ENCODE measurements around the gene CRIP2.

The CRIP2 gene

DNA sequence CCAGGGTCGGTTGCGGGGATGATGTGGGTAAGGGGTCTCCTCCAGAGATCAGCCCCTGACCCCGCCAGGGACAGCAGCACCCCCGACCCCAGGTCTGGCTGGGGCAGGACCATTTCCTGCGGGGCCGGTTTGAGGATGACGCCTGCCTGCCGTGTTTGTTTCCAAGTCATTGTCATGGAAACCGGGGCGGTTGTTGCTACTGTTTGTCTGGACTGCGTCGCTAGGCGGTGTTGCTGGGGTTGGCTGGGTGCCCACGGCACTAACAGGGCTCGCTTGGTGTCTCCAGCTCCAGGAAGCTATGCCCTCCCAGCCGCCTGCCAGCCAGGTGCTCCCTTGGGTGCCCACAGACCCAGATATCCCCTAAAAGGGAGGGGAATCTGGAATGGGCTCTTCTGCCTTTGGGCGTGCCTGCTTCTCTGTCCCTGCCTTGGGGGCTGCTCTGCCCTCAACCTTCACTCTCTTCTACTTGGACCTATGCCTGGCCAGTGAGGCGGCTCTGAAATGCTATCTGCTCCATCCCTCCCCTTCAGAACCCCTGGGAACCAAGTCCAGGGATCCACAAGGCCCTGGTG lies 7.4 kb downstream of the CRIP2 start:
- Histone ChIP-seq H3K4me3 (ENCODE audit: low read depth in 1 of 5, low read length in 5 of 5) (peak overlapping the region in 4 of 5 donors; percentile 36 to 54 (median 48)), H3K27me3 (ENCODE audit: control insufficient read depth in 5 of 5, insufficient read depth in 4 of 5, low read length in 5 of 5) (peaks cover 0 to 13% (median 2%) of the 10 kb centered on the region in 5 donors), H3K36me3 (ENCODE audit: control insufficient read depth in 5 of 5, insufficient read depth in 5 of 5, low read length in 5 of 5) (peaks cover 0 to 8% (median 6%) of the 10 kb centered on the region in 5 donors), H3K9ac (ENCODE audit: low read length in 5 of 5) (peak overlapping the region in 3 of 5 donors; percentile 13 to 59 (median 21)), H3K4me1 (ENCODE audit: control insufficient read depth in 5 of 5, insufficient read depth in 5 of 5, low read length in 5 of 5) (peaks cover 18 to 80% (median 72%) of the 10 kb centered on the region in 5 donors), H3K9me3 (ENCODE audit: control insufficient read depth in 5 of 5, low read length in 5 of 5) (no peaks in the 10 kb centered on the region), H3K27ac (ENCODE audit: low read depth, low read length) (peak overlapping the region; percentile 85)

DNA sequence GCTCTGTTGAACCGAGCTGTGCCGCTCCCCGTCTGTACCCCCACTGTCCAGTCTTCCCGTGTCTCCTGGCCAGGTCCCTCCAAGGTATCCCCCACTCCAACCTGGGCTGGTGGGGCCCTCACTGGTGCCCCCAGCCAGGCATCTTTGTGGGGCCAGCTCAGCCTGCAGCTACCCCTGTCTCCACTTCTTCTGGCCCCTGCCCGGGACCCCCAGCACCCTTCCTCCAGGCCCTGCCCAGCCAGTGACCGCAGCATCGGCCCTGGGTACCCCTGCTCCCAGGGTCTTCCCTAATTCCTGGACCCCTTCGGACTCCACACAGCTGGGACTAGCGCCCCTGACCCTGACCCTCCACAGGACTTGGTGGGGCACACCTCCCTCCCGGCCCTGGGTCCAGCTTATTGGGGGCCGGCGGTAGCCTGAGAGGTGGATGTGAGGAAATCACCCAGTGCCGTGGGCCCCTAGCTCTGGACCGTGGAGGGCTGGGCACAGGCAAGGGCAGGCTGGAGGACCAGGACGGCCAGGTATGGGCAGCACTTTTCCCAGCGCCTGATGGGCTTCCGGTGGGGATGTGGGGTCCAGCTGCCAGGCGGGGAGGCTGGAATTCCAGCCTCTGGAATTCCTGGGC lies 8.0 kb downstream of the CRIP2 start:
- H3K27me3 ChIP-seq (ENCODE audit: control insufficient read depth in 5 of 5, insufficient read depth in 4 of 5, low read length in 5 of 5), result peaks cover 0 to 13% (median 2%) of the 10 kb centered on the region in 5 donors
- peak overlapping the region; percentile 85 for H3K27ac ChIP-seq (ENCODE audit: low read depth, low read length)
- peak overlapping the region in 3 of 5 donors; percentile 45 to 54 (median 50) for H3K4me3 ChIP-seq (ENCODE audit: low read depth in 1 of 5, low read length in 5 of 5)
- H3K9me3 ChIP-seq (ENCODE audit: control insufficient read depth in 5 of 5, low read length in 5 of 5), result no peaks in the 10 kb centered on the region
- H3K9ac ChIP-seq (ENCODE audit: low read length in 5 of 5), result peak overlapping the region in 3 of 5 donors; percentile 13 to 59 (median 14)
- peaks cover 0 to 8% (median 6%) of the 10 kb centered on the region in 5 donors for H3K36me3 ChIP-seq (ENCODE audit: control insufficient read depth in 5 of 5, insufficient read depth in 5 of 5, low read length in 5 of 5)
- H3K4me1 ChIP-seq (ENCODE audit: control insufficient read depth in 5 of 5, insufficient read depth in 5 of 5, low read length in 5 of 5), result peaks cover 18 to 79% (median 74%) of the 10 kb centered on the region in 5 donors

DNA sequence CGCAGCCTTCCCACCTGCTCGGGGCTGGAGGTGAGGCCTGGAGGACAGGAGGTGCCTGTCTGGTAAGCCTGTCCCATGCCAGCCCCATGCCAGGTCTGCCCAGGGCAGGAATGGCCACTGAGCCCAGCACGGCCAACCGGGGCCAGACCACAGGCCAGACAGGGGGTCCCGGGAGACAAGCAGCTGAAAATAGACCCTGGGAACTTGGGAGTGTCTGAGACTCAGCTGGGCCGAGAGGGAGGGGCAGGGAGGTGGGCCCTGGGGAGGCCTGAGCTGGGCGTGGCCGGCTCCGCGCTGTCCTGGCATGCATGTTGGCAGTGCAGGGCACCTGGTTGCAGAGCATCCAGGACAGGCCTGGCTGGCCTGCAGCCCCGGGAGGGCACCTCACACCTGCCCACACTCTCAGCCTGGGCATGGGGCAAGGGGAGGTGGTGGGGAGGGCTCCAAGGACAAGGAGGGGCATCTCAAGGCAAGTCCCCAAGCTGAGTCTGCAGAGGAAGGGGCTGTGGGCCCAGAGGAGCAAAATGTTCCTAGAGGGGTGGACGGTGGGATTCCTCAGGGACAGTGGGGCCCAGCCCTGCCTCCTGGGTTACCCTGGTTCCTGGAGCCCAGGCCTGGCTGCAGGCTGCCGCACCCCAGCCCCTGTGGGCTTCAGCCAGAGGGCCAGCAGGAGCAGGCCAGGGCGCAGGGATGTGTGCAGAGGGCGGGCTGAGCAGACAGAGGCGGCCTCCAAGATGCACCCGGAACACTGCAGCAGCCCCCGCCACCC lies 8.9 kb downstream of the CRIP2 start:
- no peaks in the 10 kb centered on the region for H3K9me3 ChIP-seq (ENCODE audit: control insufficient read depth in 5 of 5, low read length in 5 of 5)
- H3K27me3 ChIP-seq (ENCODE audit: control insufficient read depth in 5 of 5, insufficient read depth in 4 of 5, low read length in 5 of 5), result peaks cover 0 to 13% (median 2%) of the 10 kb centered on the region in 5 donors
- peak overlapping the region; percentile 85 for H3K27ac ChIP-seq (ENCODE audit: low read depth, low read length)
- peaks cover 18 to 87% (median 82%) of the 10 kb centered on the region in 5 donors for H3K4me1 ChIP-seq (ENCODE audit: control insufficient read depth in 5 of 5, insufficient read depth in 5 of 5, low read length in 5 of 5)
- peak overlapping the region in 3 of 5 donors; percentile 13 to 59 (median 14) for H3K9ac ChIP-seq (ENCODE audit: low read length in 5 of 5)
- peaks cover 0 to 9% (median 6%) of the 10 kb centered on the region in 5 donors for H3K36me3 ChIP-seq (ENCODE audit: control insufficient read depth in 5 of 5, insufficient read depth in 5 of 5, low read length in 5 of 5)
- H3K4me3 ChIP-seq (ENCODE audit: low read depth in 1 of 5, low read length in 5 of 5), result no peak overlapping the region

DNA sequence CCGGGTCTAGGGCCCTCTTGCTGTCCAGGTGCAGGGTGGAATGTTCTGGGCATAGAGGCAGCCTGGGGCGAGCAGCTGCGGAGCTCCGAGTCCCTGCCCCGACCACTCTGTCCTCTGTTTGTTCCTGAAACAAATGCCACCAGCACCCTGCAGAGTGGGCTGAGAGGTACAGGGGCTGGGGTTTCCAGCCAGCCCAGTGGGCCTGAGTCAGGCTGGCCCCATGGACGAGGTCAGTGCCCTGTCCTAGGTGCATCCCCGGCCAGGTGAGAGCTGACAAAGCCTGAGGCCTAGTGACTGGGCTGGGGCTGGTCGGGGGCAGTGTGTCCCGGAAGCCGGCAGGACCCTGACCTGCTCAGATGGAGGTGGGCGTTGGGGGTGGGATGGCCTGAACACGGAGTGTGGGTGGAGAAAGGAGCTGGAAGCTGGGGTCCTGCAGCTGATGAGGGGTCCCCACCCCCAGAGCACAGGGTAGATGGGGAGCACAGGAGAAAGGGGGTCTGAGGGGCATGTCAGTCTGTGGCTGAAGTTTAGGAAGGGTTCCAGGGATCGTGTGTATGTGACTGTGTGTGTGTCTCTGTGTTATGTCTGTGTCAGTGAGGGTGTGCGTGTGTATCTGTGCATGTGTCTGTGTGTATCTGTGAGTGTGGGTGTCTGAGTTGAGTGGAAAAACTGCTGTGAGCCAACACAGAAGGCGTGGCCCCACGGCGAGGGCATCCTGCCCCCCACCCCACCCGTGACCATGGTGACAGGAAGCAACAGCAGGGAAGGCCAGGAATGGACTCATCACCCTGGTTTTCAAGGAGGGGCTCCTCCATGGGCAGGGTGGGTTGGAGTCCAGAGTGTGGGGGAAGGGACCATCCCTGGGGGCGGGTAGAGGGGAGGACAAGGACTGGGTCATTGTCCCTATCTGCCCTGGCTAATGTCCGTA lies 9.7 kb downstream of the CRIP2 start:
- Histone ChIP-seq H3K36me3 (ENCODE audit: control insufficient read depth in 5 of 5, insufficient read depth in 5 of 5, low read length in 5 of 5) (peaks cover 0 to 9% (median 5%) of the 10 kb centered on the region in 5 donors), H3K9me3 (ENCODE audit: control insufficient read depth in 5 of 5, low read length in 5 of 5) (no peaks in the 10 kb centered on the region), H3K4me3 (ENCODE audit: low read depth in 1 of 5, low read length in 5 of 5) (peak overlapping the region in 2 of 5 donors; percentile 6 to 19), H3K27ac (ENCODE audit: low read depth, low read length) (no peak overlapping the region), H3K4me1 (ENCODE audit: control insufficient read depth in 5 of 5, insufficient read depth in 5 of 5, low read length in 5 of 5) (peaks cover 18 to 94% (median 91%) of the 10 kb centered on the region in 5 donors), H3K9ac (ENCODE audit: low read length in 5 of 5) (peak overlapping the region in 1 of 5 donors; percentile 2), H3K27me3 (ENCODE audit: control insufficient read depth in 5 of 5, insufficient read depth in 4 of 5, low read length in 5 of 5) (peaks cover 0 to 11% (median 2%) of the 10 kb centered on the region in 5 donors)

DNA sequence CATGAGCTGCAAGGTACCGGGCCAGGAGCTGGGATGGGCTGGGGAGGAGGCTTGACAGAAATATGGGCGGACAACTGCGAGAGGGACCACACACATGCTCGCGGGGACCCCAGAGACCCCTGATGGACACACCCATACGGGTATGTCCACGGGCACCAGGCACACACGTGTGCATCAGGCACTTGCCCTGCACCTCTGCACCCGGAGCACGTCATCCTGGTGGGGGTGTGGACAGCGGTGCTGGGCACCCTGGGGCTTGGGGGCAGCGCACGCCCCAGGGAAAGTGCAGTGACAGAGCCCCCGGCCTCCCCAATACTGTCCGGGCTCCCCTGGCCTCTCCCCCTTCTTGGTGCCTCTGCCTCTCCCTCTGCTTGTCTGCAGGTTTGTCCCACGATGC lies 10.4 kb downstream of the CRIP2 start:
- Histone ChIP-seq H3K9me3 (ENCODE audit: control insufficient read depth in 5 of 5, low read length in 5 of 5) (no peaks in the 10 kb centered on the region), H3K27me3 (ENCODE audit: control insufficient read depth in 5 of 5, insufficient read depth in 4 of 5, low read length in 5 of 5) (peaks cover 0 to 4% (median 0%) of the 10 kb centered on the region in 5 donors), H3K36me3 (ENCODE audit: control insufficient read depth in 5 of 5, insufficient read depth in 5 of 5, low read length in 5 of 5) (peaks cover 0 to 3% (median 0%) of the 10 kb centered on the region in 5 donors), H3K4me1 (ENCODE audit: control insufficient read depth in 5 of 5, insufficient read depth in 5 of 5, low read length in 5 of 5) (peaks cover 18 to 97% (median 92%) of the 10 kb centered on the region in 5 donors), H3K27ac (ENCODE audit: low read depth, low read length) (no peak overlapping the region), H3K9ac (ENCODE audit: low read length in 5 of 5) (no peak overlapping the region), H3K4me3 (ENCODE audit: low read depth in 1 of 5, low read length in 5 of 5) (peak overlapping the region in 1 of 5 donors; percentile 6)

DNA sequence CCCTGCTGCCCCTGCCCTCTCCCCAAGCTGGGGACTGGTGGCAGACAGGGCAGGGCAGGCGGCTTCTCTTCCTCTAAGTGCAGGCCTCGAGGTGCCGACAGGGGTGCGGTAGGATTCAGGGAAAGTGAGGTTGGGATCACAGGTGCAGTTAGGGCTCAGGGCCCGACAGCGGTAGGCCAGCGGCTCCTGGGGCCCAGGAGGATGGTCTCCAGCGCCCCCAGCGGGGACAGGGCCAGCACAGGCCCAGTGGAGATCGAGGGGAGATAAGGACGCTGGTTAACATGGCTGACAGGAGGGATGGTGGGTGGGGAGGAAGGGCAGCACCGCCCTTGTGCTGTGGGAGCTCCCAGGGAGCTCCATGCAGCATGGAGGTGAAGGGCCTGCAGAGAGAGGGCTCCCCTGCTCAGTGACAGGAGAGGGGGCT lies 11.1 kb downstream of the CRIP2 start:
- H3K27me3 ChIP-seq (ENCODE audit: control insufficient read depth in 5 of 5, insufficient read depth in 4 of 5, low read length in 5 of 5), result peaks cover 0 to 3% (median 0%) of the 10 kb centered on the region in 5 donors
- H3K4me3 ChIP-seq (ENCODE audit: low read depth in 1 of 5, low read length in 5 of 5), result peak overlapping the region in 2 of 5 donors; percentile 26 to 75
- H3K9ac ChIP-seq (ENCODE audit: low read length in 5 of 5), result peak overlapping the region in 2 of 5 donors; percentile 23 to 41
- peak overlapping the region; percentile 46 for H3K27ac ChIP-seq (ENCODE audit: low read depth, low read length)
- peaks cover 18 to 95% (median 85%) of the 10 kb centered on the region in 5 donors for H3K4me1 ChIP-seq (ENCODE audit: control insufficient read depth in 5 of 5, insufficient read depth in 5 of 5, low read length in 5 of 5)
- H3K36me3 ChIP-seq (ENCODE audit: control insufficient read depth in 5 of 5, insufficient read depth in 5 of 5, low read length in 5 of 5), result peaks cover 0 to 3% (median 0%) of the 10 kb centered on the region in 5 donors
- H3K9me3 ChIP-seq (ENCODE audit: control insufficient read depth in 5 of 5, low read length in 5 of 5), result no peaks in the 10 kb centered on the region

DNA sequence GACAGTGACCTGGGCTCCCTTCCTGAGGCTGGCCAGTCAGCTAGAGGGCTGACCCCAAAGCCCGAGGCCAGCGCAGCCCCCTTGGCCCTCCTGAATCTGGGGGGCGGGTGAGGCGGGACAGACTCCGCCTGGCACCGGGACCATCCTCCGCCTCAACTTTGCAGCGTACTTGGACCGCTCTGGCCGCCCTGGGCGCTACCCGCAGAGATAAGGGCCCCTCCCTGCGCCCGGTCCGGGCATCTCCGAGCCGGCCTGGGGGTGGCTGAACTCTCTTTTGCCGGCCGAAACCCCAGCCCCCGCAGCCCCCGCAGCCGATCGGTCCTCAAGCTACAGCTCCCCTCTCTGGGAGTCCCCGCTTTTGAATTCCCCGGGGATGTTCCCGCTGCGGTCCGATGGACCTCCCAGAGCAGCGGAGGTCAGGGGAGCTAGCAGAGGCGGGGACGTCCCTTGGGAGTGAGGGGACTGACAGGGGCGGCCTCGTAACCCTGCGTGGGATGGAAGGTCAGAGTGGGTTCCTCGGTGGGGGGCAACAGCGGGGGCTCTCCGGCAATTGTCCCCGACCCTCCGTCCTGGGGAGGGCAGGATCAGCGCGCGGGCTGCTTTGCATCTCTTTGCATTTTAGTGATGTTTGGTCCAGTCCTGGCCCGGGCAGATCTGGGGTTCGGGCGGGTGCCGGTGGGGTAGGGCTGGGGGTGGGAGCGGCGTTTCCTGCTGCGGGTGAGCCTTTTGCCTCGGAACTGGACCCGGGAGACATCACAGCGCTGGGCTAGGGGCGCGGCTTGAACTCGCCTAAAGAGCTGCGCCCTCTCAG lies 11.7 kb downstream of the CRIP2 start, which contains the start of gene CRIP1:
Gene CRIP1 (plus strand): TSS at position 724 of the 811 bp plus-strand sequence. CDS start 374 bp downstream, outside the sequence.
- H3K9ac ChIP-seq (ENCODE audit: low read length in 5 of 5), result peak within 1 kb of the TSS in 4 of 5 donors; percentile 58 to 75 (median 66)
- peak within 1 kb of the TSS in 4 of 5 donors; percentile 67 to 84 (median 77) for H3K4me3 ChIP-seq (ENCODE audit: low read depth in 1 of 5, low read length in 5 of 5)
- peaks cover 0 to 3% (median 0%) of the 10 kb centered on the region in 5 donors for H3K27me3 ChIP-seq (ENCODE audit: control insufficient read depth in 5 of 5, insufficient read depth in 4 of 5, low read length in 5 of 5)
- no peaks in the 10 kb centered on the region for H3K9me3 ChIP-seq (ENCODE audit: control insufficient read depth in 5 of 5, low read length in 5 of 5)
- peak within 1 kb of the TSS; percentile 46 for H3K27ac ChIP-seq (ENCODE audit: low read depth, low read length)
- H3K4me1 ChIP-seq (ENCODE audit: control insufficient read depth in 5 of 5, insufficient read depth in 5 of 5, low read length in 5 of 5), result peaks cover 17 to 91% (median 80%) of the 10 kb centered on the region in 5 donors
- H3K36me3 ChIP-seq (ENCODE audit: control insufficient read depth in 5 of 5, insufficient read depth in 5 of 5, low read length in 5 of 5), result peaks cover 0 to 3% (median 0%) of the 10 kb centered on the region in 5 donors

DNA sequence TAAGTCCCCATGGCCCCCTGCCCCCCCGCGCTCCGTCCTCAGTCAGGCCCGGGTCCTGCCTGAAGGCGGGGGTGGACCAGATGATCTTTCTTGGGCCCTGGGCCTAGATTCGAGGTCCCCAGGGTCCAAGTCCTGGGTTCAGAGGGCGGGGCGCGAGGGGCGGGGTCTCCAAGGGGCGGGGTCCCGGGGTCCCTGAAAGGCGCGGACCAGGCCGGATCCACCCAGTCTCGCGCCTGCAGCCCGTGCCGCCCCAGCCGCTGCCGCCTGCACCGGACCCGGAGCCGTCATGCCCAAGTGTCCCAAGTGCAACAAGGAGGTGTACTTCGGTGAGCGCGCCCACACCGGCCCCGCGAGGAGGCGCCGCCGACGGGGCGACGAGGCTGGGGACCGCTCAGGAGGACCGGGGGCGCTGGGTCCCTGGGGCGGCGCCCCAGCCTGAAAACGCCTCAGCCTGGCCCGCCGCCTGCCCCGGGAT lies 12.4 kb downstream of the CRIP2 start:
- Histone ChIP-seq H3K27me3 (ENCODE audit: control insufficient read depth in 5 of 5, insufficient read depth in 4 of 5, low read length in 5 of 5) (peaks cover 0 to 3% (median 0%) of the 10 kb centered on the region in 5 donors), H3K36me3 (ENCODE audit: control insufficient read depth in 5 of 5, insufficient read depth in 5 of 5, low read length in 5 of 5) (peaks cover 0 to 3% (median 2%) of the 10 kb centered on the region in 5 donors), H3K27ac (ENCODE audit: low read depth, low read length) (no peak overlapping the region), H3K9me3 (ENCODE audit: control insufficient read depth in 5 of 5, low read length in 5 of 5) (no peaks in the 10 kb centered on the region), H3K9ac (ENCODE audit: low read length in 5 of 5) (peak overlapping the region in 4 of 5 donors; percentile 58 to 75 (median 66)), H3K4me1 (ENCODE audit: control insufficient read depth in 5 of 5, insufficient read depth in 5 of 5, low read length in 5 of 5) (peaks cover 16 to 91% (median 81%) of the 10 kb centered on the region in 5 donors), H3K4me3 (ENCODE audit: low read depth in 1 of 5, low read length in 5 of 5) (peak overlapping the region in 4 of 5 donors; percentile 67 to 84 (median 77))
